HG02588 (cell line): ENCODE results near the gene TMEM175.

ENCODE experiments used
- ATAC-seq: cut with Tn5 transposase; IDR thresholded peaks from one replicate; pipeline ENCODE4 v1.9.1; 2021; ENCODE audit warnings: mild to moderate bottlenecking, moderate library complexity; ENCODE audit not compliant: unreplicated experiment

TMEM175 gene, protein sequence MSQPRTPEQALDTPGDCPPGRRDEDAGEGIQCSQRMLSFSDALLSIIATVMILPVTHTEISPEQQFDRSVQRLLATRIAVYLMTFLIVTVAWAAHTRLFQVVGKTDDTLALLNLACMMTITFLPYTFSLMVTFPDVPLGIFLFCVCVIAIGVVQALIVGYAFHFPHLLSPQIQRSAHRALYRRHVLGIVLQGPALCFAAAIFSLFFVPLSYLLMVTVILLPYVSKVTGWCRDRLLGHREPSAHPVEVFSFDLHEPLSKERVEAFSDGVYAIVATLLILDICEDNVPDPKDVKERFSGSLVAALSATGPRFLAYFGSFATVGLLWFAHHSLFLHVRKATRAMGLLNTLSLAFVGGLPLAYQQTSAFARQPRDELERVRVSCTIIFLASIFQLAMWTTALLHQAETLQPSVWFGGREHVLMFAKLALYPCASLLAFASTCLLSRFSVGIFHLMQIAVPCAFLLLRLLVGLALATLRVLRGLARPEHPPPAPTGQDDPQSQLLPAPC

DNA sequence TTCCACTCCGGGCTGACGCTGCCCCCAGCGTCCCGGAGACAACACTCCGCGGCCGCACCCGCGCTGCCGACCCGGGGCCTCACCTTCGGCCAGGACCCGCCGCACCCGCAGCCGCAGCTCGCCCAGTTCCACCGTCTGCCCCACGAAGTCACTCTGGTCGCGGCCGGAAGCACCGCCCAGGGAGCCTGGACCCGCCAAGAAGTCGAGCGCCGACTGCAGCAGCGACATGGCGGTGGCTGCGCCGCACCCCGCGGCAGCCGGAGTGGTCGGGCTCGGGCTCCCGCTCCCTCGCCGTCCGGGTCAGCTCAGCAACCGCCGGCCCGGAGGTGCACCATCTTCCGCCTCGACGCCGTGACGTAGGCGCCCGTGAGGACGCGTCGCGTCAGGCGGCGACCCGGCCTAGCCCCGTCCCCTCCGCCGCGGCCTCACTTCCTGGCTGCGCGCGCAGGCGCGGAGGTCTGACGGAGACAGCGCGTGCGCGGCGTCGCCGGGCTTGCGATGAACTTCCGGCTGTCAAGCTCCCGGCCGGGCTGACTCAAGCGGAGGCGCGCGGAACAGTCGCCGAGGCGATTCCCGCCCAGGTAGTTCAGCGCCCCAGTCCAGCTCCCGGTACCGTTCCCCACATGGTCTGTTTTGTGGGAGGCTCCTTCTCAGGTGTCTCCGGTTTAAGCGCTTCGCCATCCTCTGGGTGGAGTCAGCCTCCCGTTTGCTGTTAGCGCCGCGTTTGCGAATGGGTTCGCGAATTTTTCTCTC lies at the start of gene TMEM175, which contains the start of gene GAK:
Gene TMEM175 (plus strand): TSS at position 501 of the 753 bp plus-strand sequence. CDS start 15,280 bp downstream, outside the sequence.
Gene GAK (minus strand): TSS at position 357 of the 753 bp plus-strand sequence. CDS start 129 bp downstream, at position 228.
- ATAC-seq: peak; percentile 91

DNA sequence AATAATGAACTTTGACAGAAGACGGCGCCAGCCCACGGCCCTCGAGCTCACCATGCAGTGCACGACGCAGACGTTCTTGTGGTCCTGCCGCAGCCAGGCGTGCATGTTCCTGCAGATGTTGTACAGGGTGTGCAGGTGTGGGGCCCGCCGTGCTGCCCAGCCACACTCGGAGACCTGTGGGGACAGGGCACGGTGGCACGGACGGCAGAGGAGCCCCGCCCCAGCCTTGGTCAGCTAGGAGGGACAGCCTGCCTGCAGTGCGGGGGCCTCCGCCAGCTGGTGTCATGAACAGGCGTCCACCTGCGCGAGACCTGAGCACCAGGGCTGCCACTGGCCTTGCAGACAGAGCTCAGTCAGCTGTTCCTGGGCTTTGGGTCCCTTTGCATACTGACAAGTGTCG lies 49.6 kb upstream of the TMEM175 start:
- ATAC-seq: no peak

DNA sequence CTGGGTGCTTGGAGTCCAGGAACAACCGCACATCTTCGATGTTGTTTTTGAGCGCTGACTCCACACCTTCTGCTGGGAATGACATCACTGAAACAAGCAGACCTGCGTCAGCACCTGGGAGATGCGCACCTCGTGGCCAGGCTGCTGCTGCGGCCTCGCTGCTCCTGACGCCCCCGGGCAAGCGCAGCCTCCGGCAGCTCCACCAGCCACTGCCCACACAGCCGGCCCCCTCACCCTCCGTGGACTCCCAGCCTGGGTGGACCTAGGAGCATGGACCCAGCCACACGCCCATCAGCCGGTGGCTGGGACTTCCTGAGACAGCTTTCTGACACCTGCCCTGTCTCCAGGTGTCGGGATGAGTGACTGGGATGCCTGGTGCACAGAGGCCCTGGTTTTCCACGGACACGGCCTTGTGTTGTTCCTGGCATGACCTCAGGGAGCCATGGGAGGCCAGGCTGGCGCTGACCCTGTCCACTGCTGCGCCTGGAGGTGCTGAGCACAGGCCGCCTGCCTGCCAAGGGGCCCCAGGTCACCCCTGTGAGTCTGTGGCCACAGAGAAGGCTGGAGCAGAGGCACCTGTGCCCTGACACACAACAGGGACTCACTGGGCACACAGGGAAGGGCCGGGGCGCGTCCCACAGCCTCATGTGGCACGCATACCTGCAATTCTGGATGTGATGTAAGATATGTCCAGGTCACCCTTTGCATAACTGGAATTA lies 48.7 kb upstream of the TMEM175 start:
- no peak for ATAC-seq

DNA sequence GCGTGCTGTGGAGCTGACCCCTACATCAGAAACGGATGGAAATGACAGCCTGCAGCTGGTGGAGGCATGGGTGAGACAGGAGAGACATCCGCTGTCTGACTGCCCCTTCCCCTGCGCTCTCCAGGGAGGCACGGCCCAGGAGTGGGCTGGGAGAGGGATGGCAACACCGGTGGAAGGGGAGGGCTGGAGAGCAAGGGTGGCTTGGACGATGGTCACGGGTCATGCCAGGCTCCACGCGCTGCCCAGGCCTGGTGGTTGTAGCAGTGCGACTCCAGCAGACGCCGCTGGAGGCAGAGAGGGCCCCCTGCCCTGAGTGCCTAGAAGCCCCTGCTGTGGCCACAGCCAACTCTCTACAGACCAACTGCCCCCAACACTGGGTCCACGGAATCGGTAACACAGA lies 48.0 kb upstream of the TMEM175 start:
- ATAC-seq: no peak

DNA sequence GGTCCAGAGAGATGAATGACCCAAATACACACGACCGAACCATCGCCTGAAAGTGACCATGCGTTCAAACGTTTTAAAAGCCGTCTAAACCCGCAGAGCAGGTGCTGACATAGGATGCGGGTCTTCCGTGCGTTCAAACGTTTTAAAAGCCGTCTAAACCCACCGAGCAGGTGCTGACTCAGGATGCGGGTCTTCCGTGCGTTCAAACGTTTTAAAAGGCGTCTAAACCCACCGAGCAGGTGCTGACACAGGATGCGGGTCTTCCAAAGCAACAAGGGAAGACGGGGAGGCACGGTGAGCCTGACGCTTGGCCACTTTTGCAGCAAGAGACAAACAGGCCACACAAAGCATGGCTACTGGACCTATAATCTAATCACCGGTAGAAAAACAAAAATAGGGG lies 47.4 kb upstream of the TMEM175 start:
- ATAC-seq: no peak

DNA sequence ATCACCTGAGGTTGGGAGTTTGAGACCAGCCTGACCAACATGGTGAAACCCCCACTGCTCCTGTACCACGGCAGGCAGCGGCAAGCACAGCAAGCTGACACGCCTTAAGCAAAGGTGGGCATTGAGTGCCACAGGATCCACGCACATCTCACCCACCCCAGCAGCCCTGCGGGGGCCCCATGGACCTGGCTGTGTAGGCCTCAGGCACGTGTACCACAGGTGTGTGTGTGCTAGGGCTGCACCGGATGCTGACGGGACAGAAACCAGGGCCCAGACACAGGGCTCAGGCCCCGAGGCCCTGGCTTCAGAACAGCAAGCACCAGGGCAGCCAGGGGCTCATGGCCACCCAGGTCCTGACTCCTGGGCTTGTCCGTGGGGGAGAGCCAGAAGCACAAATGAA lies 46.9 kb upstream of the TMEM175 start:
- no peak for ATAC-seq

DNA sequence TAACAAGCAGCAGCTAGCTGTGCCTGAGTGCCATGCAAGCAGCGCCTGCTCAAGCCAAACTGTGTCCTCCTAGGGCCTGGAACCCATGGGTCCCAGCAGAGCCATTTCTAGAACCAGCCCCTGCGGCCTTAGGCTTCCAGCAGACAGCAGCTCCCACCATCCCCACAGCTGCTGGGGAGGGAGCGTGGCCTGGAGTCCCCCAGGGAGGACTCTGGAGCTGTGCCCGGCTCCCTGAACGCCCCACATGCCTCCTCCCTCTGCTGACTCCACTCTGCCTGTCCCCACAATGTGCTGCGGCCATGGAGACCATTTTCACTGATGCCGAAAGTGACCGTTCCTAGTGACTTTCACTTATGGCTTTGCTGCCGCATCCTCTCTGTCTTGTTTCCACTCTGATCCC lies 46.0 kb upstream of the TMEM175 start:
- ATAC-seq: no peak

DNA sequence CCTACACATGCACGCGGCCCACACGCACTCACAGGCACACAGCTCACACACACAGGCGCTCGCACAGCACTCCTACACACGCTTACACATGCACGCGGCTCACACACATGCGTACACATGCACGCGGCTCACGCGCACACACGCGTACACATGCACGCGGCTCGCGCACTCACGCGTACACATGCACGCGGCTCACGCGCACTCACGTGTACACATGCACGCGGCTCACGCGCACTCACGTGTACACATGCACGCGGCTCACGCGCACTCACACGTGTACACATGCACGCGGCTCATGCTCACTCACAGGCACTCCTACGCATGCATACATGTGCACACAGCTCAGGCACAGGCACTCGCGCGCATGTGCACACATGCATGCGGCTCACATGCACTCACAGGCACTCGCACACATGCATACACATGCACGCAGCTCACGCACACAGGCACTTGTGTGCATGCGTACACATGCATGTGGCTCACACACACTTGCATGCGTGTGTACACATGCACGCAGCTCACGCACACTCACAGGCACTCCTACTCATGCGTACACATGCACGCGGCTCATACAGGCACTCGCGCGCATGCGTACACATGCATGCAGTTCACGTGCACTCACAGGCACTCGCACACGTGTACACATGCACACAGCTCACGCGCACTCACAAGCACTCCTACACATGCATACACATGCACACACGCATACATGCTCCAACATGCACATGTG lies 45.1 kb upstream of the TMEM175 start:
- no peak for ATAC-seq

DNA sequence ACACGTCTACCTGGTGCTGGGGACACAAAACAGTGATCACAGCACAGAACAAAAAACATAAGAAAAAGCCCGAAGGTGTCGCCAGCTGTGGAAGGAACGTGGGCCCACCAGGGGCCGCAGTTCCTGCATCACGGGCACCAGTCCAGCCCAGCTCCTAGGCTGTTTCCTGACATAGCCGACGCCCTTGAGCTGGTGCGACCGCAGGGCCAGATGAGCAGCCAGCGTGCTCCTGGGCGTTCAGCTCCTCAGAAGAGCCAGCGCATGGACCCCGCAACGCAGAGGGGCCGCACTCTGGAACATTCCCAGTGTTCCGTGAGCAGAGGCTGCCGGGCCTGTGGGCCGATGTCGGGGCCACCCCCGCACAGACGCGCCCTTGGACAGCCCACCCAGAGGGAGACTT lies 44.2 kb upstream of the TMEM175 start:
- ATAC-seq: no peak

DNA sequence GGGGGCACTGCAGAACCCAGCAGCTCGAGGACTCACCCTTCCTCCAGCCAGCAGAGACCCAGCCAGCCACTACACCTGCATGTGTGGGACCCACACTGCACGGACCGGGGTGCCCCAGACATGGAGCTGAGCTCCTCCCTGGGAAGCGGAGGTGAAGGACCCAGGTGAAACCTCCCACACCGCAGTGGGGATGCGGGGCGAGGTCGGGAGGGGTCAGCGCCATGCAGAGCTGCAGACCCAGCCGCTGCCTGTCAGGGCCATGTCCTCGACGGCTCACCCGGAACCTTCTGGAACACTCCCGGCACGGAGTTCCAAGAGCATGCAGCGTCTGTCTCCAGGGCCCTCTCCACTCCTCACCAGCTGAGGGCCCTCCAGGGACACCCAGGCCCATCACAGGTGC lies 42.7 kb upstream of the TMEM175 start:
- ATAC-seq: no peak

DNA sequence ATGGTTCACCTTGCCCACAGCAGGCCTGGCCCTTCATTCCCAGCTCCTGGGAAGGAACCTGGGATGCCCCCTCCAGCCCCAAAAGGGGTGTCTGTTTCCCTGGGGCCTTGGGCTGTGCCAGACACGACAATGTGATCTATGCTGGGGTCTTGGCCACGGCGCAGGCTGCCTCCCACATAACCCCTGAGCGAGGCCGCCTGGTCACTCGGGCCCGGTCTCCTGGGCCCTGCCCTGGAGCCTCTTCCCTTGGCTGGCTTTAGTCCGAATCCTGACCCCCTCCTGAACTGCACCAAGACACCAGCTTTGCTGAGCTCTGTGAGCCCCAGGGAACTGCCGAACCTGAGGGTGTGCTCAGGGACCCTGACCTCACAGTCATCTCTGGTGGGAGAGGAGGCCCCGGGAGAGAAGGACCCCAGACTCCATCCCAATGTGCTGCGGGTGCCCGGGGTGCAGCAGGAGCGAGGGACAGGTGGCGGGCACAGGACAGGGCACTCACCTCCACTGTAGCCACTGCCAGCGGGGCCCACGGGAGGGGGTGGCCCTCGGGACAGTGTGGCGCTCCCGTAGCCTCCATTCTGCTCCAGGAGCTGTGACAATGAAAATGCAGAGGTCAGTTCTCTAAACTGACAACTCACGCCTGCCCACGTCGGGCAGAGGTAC lies 42.1 kb upstream of the TMEM175 start:
- no peak for ATAC-seq

DNA sequence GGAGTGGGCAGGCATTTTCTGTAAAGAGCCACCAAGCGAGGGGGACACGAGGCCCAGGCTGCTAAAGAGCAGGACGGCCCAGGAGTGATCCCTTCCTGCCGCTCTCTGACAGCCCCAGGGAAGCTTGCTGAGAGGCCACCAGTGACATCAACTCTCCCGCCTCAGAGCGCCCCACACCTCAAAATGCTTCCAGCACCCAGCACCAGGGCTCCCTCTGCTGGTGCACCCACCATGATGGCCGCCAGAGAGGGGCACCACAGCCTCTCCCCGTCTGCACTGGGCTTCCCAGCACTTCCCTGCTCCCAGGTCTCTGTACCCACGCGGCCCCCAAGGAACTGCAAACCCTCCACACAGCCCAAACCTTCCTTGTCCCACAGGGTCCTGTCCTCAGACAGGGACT lies 40.5 kb upstream of the TMEM175 start:
- ATAC-seq: no peak

DNA sequence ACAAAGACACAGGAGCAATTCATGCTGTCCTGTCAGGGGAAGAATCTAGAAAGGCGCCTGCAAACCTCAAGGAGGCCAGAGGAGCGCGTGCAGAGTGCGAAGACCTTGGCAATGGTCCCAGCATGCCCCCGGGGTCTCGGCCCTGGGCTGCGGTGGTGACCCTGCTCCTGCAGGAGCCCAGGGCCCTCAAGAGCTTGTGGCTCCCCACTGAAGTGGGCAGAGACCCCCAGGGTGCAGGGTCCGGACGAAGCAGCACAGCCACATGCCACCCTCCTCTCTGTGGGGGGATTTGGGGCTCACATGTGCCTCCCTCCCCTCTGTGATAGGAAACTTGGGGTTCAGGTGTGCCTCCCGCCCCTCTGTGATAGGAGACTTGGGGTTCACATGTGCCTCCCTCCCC lies 39.5 kb upstream of the TMEM175 start:
- ATAC-seq: no peak

DNA sequence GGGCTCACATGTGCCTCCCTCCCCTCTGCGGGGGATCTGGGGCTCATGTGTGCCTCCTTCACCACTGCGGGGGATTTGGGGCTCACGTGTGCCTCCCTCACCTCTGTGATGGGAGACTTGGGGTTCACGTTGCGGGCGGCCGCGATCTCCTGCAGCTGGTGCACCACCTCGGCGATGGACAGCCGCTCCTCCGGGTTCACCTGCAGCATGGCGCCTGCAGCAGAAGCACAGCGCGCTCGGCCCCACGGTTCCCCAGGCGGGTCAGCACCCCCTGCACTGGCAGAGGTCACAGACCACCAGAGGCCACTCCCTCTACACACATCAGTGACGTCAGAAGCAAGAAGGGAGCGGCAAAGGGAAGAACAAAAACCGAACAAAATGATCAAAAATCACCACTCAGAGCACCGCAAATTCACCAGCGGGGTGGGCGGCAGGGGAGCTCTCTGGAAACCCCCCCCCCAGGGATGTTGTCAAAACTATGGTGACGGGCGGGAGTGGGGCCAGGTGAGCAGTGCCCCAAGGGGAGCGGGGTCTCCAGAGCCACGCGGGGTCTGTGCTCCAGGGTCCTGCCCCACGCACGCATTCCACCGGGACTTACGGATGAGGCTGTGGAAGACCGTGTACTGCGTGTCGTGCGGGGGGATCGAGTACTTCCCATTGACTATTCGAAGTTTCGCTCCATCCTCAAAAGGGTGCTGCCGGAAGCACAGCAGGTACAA lies 38.8 kb upstream of the TMEM175 start:
- no peak for ATAC-seq

DNA sequence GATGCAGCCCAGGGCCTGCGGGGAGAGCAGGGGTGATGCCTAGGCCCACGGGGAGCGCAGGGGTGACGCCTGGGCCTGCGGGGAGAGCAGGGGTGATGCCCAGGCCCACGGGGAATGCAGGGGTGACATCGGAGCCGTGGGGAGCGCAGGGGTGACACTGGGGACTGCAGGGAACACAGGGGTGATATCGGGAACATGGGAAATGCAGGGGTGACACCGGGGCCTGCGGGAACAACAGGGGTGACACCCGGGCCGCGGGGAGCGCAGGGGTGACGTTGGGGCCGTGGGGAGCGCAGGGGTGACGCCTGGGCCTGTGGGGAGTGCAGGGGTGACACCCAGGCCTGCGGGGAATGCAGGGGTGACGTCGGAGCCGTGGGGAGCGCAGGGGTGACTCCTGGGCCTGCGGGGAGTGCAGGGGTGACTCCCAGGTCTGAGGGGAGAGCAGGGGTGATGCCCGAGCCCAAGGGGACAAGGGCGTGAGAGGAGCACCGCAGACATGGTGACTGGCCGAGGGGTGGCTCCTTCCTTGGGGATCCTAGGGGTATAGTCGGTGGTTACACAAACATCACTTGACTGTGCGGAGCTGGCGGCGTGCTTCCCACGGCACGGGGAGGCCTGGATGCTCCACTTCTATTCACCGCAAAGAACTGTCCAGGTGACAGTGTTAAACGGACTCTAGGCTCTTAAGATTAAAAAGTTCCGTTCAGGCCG lies 38.1 kb upstream of the TMEM175 start:
- ATAC-seq: no peak

DNA sequence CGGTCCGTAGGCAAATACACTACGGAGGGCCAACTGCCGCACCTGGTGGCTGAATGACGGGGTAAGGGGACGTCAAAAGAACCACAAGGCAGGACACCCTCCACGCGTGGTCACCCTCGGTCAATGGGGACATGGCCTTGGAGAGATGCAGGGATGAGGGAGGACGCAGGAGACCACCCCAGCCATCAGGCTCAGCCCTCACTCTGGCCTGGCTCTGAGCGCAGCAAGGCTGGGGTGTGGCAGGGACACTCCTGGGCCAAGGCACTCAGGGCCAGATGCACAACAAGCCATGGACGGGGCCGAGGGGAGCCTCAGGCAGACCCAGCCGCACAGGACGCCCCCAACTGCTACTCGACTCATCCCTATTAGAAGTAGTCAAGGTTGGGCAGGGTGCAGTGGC lies 36.7 kb upstream of the TMEM175 start:
- no peak for ATAC-seq

DNA sequence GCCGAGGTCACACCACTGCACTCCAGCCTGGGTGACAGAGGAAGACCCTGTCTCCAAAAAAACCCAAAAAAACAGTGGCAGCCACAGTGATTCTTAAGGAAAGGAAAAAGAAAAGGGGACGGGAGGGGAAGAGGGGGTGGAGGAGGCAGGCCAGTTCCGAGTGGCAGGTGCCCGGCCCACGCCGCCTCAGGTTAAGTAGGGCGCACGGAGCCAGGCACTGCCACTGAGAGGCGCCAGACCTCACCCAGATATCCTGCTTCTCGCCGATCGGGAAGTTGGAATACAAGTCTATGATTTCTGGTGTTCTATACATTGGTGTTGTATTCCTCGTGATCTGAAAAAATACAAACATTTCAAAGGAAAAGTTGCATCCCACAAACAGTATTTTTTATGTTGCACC lies 36.0 kb upstream of the TMEM175 start:
- no peak for ATAC-seq

DNA sequence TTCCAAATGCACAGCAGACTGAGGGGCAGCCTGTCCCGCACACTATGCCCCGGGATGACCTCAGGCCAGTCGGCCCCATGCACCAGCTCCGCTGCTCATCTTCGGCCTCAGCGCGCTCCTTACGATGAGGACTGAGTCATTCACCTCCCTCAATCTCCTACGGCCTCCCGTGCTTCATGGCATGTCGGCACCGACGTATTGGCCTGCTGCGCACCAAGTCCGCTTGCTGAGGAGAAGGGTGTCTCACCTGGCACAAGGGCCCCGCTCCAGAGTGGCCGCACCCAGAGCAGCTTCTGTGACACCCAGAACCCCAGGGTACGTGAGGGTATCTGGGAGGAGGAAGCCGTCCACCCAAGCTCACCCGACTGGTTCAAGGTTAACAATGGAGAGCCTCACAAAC lies 35.6 kb upstream of the TMEM175 start:
- no peak for ATAC-seq

DNA sequence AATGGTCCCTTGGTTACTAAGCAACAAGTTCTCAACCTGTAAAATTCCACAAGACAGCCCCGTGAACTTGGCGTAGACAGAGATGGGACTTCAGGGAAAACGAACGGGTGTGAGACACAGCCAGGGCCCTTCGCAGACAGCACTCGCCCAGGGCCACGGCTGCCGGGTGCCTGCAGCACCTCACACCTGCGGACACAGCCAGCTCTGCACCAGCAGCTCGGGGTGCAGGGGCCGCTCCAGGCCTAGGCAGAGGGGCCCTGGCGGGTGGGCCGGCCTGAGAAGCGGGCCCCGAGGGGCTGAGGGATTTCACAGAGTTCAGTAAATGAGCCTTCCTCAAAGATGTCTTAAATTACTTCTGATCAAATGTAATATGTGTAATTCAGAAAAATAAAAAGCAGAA lies 34.1 kb upstream of the TMEM175 start:
- ATAC-seq: no peak
